Stimulated activated CD4-positive, alpha-beta T cell treated with anti-CD3 and anti-CD28 coated beads, Interleukin-4, amount 100 ng/mL, for 24 hours (primary cell): ENCODE results near the gene TLE5.
"Not testable (repeated sequence)": the region's sequence is repeated elsewhere in the genome, so short reads cannot be mapped to it uniquely, and the experiment has no call there.

Source experiments
- DNase-seq: peaks from one replicate; pipeline ENCODE4 v3.0.0-alpha.2; 2020

TLE5 gene

DNA sequence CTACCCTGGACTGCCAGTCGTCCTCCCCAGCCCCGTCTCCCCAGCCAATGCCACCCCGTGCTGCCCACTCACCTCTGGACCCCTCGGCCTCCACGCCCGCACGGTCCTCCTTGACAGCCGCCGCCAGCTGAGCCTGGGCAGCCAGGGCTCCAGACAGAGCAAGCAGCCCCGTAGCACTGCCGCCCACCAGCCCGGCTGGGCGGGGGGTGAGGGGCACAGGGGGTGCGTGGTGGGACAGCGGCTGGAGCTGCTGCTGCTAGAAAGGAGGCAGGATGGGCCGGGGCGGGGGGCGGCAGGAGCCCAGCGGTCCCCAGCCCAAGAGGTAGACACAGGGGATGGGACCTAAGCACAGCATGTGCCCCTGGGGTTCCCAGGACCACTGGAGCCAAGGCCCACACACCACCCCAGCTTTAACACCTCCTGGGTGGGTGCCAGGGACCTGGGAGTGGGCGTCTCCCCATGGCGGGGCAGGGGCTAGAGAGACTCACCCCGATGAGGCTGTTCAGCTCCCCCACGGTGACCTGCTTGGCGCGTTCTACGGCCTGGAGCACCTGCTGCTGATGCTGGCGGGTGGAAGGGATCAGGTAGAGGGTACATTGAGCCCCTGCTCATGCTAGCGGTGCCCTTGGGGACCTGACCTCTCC is 43.0 kb downstream of the TLE5 start:
- no peak for DNase-seq

GRCh38 chr19:3017923-3018322 is 44.4 kb downstream of the TLE5 start:
- no peak for DNase-seq

DNA sequence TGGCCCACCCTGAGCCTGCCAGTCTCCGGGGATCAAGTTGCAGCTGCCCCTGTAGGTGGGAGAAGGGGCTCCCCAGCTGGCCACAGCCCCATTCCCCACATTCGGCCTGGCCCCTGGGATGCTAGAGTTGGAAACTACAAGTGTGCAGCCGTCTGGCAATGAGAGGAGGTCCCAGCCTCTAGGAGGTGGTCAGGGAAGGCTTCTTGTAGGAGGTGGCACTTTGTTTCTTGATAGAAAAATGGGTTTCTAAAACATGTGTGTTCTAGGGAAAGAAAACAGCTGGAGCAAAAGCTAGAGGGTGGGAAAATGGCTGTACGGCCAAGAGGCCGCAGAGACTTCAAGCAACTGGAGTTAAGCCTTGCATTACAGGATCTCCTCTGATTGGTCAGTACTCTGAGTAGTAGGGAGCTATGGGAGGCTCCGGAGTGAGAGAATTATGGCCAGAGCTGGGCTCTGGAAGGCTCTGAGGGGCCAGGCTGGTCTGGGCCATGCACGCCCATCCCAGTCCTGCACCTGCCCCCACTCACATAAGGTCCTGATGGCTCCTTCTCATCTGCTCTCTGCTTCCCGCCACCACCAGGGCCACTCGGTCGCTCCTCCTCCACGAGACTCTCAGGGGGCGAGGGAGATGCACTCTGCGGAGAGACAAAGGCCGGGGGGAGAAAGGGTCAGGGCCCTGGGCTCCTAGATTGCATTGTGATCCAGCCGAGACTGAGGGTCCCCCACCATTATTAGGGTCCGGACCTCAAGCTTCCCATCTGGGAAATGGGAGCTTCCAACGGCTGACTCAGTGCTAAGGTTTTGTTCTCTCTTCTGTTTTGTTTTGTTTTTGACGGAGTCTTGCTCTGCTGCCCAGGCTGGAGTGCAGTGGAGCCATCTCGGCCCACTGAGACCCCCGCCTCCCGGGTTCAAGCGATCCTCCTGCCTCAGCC is 46.9 kb downstream of the TLE5 start:
- DNase-seq, result no peak

DNA sequence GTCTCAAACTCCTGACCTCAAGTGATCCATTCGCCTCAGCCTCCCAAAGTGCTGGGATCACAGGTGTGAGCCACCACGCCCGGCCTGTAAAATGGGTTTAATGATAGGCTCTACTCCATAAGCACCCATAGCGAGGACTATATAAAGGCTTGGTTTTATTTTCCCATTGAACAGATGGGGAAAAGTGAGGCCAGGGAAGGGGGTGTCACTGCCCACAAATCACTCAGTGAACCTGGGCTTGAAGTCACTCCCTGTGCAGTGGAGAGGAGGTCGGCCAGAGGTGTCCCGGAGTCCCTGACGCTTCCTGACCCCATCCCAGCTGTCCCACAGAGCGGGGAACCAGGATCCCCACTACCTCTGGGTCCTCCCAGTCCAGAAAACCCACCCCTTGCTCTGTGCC is 48.2 kb downstream of the TLE5 start:
- DNase-seq, result no peak

DNA sequence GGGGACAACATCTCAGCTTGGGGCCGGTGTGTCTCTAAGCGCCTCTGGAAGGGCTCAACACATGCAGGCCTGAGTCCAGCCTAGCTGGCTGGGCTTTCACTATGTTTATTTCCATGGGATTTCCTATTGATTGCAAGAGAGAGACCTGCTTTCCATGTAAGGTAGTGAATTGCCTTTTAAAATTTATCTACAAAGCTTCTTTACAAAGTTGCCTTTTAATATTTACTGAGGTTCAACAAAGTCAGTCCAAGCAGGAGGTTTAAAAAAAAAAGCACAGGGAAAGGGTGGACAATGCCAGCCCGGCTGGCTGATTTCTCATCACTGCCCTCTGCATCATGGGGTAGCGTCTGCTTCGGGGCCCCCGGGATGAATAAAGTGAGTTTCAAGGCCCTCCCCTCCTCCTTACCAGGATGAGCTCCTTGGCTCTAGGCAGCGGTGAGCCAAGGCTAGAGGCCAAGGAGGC is 49.0 kb downstream of the TLE5 start:
- no peak for DNase-seq

GRCh38 chr19:3012621-3013262 is 49.6 kb downstream of the TLE5 start:
- DNase-seq, result no peak

GRCh38 chr19:3012059-3012458 is 50.2 kb downstream of the TLE5 start:
- not testable (repeated sequence) for DNase-seq

DNA sequence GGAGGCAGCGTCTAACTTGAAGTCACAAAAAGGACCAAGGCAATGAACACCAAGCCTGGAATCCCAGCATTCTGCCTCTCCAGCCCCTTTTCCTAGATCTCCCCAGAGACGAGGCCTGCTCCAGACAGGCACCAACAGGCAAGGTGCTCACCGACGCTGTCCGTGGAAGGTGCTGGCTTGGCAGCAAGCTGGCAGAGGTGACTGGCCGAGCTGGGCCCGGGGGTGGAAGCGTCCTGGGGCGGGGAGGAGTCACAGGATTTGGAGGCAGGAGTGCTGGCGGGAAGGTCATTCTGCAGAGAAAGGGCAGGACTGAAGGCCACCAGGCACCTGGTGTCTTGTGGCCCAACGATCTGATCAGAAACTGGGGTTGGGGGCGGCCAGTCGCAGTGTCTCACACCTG is 51.4 kb downstream of the TLE5 start:
- DNase-seq, result no peak

DNA sequence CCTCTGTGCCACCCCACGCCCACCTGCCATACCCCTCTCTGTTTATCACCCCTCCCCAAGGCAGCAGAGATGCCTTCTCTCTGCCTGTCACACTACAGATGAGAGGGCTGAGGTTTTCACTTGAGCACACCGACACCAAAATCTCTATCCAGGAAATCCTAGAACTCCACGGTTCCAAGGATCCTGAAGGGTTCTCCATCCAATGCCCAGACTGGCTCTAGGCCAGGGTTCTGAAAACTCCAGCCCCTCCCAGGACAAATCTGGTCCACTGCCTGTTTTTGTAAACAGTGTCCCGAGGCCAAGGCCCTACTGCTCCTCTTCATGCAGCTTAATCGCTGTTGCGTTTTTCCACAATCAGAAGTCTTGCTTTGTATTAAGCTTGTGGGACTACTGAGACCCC is 53.3 kb downstream of the TLE5 start:
- DNase-seq, result no peak

GRCh38 chr19:3007975-3008374 is 54.3 kb downstream of the TLE5 start:
- no peak for DNase-seq

DNA sequence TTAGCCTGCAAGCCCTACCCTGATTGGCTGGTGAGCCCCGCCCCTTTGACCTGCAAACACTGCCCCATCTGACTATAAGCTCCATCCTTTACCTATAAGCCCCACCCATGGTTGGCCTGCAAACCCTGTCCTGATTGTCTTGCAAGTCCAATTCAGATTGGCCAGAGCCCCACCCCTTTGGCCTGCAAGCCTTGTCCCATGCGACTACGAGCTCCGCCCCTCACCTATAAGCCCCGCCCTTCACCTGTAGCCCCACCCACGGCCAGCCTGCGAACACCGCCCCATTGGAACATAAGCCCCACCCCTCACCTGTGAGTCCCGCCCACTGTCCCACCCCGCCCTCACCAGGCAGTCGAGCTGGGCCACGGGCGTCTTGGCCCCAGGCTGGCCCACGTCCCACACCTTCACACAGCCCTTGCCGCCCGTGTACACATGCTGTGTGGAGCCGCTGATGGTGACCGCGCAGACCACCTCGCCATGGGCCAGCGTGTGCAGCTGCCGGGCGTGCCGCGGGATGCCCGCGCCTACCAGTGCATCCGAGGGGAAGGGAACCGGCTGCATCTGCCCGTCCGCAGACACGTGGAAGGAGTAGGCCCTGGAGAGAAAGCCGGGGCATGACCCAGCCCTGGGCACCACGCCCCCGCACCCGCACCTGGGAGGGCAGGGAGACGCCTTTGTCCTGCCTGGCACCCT is 56.1 kb downstream of the TLE5 start:
- no peak for DNase-seq

DNA sequence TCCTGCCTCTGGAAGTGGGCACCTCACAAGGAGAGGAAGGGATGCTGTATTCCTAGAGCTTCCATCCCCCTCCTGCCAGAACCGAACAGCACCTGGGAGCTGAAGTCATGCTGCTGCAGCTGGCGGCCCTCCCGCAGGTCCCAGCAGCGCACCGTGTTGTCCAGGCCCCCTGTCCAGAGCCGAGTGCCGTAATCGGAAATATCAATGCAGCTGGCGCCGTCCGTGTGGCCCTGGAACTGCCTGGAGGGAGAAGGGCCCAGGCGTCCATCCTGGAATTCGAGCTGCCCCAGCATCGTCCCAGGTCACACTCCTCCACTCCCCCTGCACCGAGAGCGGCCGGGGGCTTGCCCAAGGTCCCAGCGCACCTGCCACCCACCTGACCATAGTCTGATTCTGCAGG is 57.0 kb downstream of the TLE5 start:
- DNase-seq, result no peak

DNA sequence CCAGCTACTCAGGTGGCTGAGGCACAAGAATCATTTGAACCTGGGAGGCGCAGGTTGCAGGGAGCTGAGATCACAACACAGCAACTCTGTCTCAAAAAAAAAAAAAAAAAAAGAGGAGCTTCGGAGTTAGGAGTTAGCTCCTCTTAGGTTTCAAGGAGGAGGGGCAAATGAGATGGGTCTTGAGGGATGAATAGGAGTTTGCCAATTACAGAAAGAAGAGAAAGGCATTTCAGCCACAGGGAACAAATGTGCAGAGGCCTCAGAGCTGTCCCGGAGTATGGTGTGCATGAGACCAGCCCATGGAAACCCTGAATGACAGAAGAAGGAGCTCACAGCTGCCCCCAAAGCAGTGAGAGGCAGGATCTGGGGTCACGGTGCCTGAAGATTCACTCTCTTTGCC is 57.8 kb downstream of the TLE5 start:
- no peak for DNase-seq

- no peak for DNase-seq
These were observed 59.2 kb downstream of the TLE5 start for GRCh38 chr19:3003046-3003445.
